Measurements from ENCODE around the gene MED16. TPM values are rescaled to one million over a fixed set of nuclear protein-coding genes. Genes with fewer than 3 reads are reported as not detected.

The MED16 gene
- total RNA-seq, 1 experiment from 2014 or later: 69.1 TPM

DNA sequence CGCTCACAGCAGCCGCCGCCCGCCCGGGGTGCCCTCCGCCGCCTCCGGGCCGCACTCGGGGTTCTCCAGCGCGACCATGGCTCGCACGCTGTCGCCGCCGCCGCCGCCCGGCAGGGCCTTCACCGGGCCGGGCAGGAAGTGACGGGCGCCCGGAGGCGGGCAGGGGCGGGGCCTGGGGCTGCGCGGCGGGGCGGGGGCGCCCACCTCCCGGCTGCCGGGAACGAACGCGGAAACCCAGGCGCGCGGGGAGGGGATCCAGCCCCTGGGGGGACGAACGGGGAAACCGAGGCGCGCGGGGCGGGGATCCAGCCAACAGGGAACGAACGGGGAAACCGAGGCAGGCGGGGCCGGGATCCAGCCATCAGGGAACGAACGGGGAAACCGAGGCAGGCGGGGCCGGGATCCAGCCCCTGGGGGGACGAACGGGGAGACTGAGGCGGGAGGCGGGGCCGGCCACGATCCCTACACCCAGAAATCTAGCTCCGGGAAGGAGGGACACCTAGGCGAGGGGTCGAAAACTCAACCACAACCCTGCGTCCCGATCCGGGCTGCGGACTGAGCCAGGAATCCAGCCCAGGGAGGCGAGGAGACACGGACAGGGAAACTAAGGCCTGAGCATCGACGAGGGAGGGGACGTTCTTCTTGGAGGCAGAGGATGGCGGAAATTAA lies 20.2 kb upstream of the MED16 start, which contains the start of gene R3HDM4:
Gene R3HDM4, minus strand, starts transcription at position 140 of the 669 bp plus-strand sequence. Its CDS starts 62 bp downstream, at position 78.
- CTCF ChIA-PET: interaction anchor here (0.8 kb wide), 1 partner anchor 88 kb away, joined by 8 read pairs; no protein-coding TSS in a partner anchor
- peak; percentile 66 to 83 for DNase-seq
- Mint-ChIP-seq H3K4me1 (ENCODE audit: low read depth, unreplicated experiment) (peaks cover 7% of the 10 kb centered on the region), H3K36me3 (ENCODE audit: insufficient read depth, unreplicated experiment) (peaks cover 6% of the 10 kb centered on the region), H3K9me3 (ENCODE audit: unreplicated experiment) (no peaks in the 10 kb centered on the region), H3K4me3 (ENCODE audit: unreplicated experiment) (peak within 1 kb of the TSS; percentile 74), H3K27ac (ENCODE audit: unreplicated experiment) (no peak within 1 kb of the TSS), H3K27me3 (ENCODE audit: insufficient read depth, unreplicated experiment) (no peaks in the 10 kb centered on the region)
- POLR2A ChIA-PET: no interaction called here
- intact Hi-C loops (cut with micrococcal nuclease; ENCODE audit: unreplicated experiment): no loop called here
- TF ChIP-seq, protein P1, sequence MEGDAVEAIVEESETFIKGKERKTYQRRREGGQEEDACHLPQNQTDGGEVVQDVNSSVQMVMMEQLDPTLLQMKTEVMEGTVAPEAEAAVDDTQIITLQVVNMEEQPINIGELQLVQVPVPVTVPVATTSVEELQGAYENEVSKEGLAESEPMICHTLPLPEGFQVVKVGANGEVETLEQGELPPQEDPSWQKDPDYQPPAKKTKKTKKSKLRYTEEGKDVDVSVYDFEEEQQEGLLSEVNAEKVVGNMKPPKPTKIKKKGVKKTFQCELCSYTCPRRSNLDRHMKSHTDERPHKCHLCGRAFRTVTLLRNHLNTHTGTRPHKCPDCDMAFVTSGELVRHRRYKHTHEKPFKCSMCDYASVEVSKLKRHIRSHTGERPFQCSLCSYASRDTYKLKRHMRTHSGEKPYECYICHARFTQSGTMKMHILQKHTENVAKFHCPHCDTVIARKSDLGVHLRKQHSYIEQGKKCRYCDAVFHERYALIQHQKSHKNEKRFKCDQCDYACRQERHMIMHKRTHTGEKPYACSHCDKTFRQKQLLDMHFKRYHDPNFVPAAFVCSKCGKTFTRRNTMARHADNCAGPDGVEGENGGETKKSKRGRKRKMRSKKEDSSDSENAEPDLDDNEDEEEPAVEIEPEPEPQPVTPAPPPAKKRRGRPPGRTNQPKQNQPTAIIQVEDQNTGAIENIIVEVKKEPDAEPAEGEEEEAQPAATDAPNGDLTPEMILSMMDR (IDR thresholded peaks at IDR 0.05; ENCODE audit: insufficient read depth in 1 of 2, low read depth in 1 of 2, low read length in 1 of 2, severe bottlenecking in 1 of 2, unreplicated experiment in 1 of 2): no peak
- Histone ChIP-seq H3K27me3 (replicated peaks; ENCODE audit: control insufficient read depth, insufficient read depth, low read length) (no peaks in the 10 kb centered on the region), H3K36me3 (ENCODE audit: control insufficient read depth, insufficient read depth, low read length) (no peaks in the 10 kb centered on the region), H3K4me3 (ENCODE audit: low read depth, low read length) (peak within 1 kb of the TSS; percentile 90), H3K4me1 (peaks cover 4% of the 10 kb centered on the region; the same call in 1 of the 2 replicates), H3K9me3 (no peaks in the 10 kb centered on the region)
- BruUV-seq (replicated peaks): no TSS peak

DNA sequence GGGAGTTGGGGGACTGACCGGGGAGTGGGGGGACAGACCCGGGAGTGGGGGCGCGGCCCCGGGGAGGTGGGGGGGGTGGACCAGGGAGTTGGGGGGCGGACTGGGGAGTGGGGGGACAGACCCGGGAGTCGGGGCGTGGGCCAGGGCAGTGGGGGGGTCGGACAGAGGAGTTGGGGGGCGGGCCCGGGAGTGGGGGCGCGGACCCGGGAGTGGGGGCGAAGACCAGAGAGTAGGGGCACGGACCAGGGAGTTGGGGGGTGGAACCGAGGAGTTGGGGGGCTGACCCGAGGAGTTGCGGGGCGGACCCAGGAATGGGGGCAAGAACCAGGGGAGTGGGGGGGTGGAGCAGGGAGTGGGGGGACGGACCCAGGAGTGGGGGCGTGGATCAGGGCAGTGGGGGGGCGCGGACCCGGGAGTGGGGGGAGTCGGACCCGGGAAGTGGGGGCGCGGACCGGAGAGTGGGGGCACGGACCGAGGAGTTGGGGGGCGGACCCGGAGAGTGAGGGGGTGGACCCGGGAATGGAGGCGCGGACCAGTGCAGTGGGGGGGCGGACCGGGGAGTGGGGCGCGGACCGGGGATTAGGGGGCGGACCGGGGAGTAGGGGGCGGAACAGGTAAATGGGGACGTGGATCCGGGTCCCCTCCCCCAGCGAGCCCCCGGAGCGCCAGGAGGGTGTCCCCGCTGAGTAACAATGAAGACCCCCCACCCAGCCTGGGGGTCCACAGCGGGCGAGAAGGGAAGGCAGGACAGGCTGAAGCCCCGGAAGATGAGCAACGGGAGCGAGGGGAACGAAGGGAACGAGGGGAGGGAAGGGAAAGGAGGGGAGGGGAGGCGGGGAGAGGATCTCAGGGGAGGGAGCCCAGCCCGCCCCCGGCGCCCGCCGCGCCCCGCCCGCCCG lies 19.4 kb upstream of the MED16 start:
- no peak for DNase-seq
- no peaks in the 10 kb centered on the region for H3K9me3 ChIP-seq

More for the DNA sequence above, 19.4 kb upstream of the MED16 start:
- intact Hi-C loops (cut with micrococcal nuclease; ENCODE audit: unreplicated experiment): no loop called here
- peak overlapping the region; percentile 74 for H3K4me3 Mint-ChIP-seq (ENCODE audit: unreplicated experiment)
- H3K27ac Mint-ChIP-seq (ENCODE audit: unreplicated experiment): no peak overlapping the region
- no peaks in the 10 kb centered on the region for H3K9me3 Mint-ChIP-seq (ENCODE audit: unreplicated experiment)
- H3K36me3 Mint-ChIP-seq (ENCODE audit: insufficient read depth, unreplicated experiment): peaks cover 6% of the 10 kb centered on the region
- TF ChIP-seq, protein P1 (IDR thresholded peaks at IDR 0.05; ENCODE audit: insufficient read depth in 1 of 2, low read depth in 1 of 2, low read length in 1 of 2, severe bottlenecking in 1 of 2, unreplicated experiment in 1 of 2): no peak
- H3K4me1 Mint-ChIP-seq (ENCODE audit: low read depth, unreplicated experiment): peaks cover 7% of the 10 kb centered on the region
- peak overlapping the region; percentile 90 for H3K4me3 ChIP-seq (ENCODE audit: low read depth, low read length)
- H3K27me3 ChIP-seq (replicated peaks; ENCODE audit: control insufficient read depth, insufficient read depth, low read length): no peaks in the 10 kb centered on the region
- no peaks in the 10 kb centered on the region; the same call in 1 of the 2 replicates for H3K4me1 ChIP-seq
- BruUV-seq (replicated peaks): no TSS peak
- CTCF ChIA-PET: no interaction called here
- POLR2A ChIA-PET: no interaction called here
- no peaks in the 10 kb centered on the region for H3K36me3 ChIP-seq (ENCODE audit: control insufficient read depth, insufficient read depth, low read length)
- no peaks in the 10 kb centered on the region for H3K27me3 Mint-ChIP-seq (ENCODE audit: insufficient read depth, unreplicated experiment)
